A673 (cell line): ENCODE results near the gene NEU4. TPM values are rescaled to one million over a fixed set of nuclear protein-coding genes. Genes with fewer than 3 reads are reported as not detected.
A peak's percentile ranks its signal among the peaks of the same experiment; 100 is the strongest.

Experiments
- BruUV-seq: library from RNA; stranded (reverse); fragments of 400-500 nt; replicated peaks from 2 replicates; lab custom pipeline; 2021; lab: Mats Ljungman, UMichigan
- CTCF ChIA-PET: fragments of 300-600 bp; sonication (Branson Sonifier 250); formaldehyde crosslinking; loops from one replicate; lab custom pipeline; 2022; ENCODE audit warnings: antibody characterized with exemption; lab: Charles Lee
- POLR2A ChIA-PET: fragments of 300-600 bp; sonication (Branson Sonifier 250); formaldehyde crosslinking; loops from one replicate; lab custom pipeline; 2022; ENCODE audit warnings: antibody characterized with exemption; ENCODE audit not compliant: low non-redundant PET; lab: Charles Lee
- DNase-seq: peaks from one replicate; pipeline ENCODE4 v3.0.0-alpha.2; 2015; ENCODE audit warnings: low spot score
- H3K27ac ChIP-seq: fragments of 200-600 bp; sonication (generic); 2 replicates; pipeline ENCODE4 v1.5.1; 2016; ENCODE audit warnings: mixed run types, low read depth, mild to moderate bottlenecking, mixed read lengths, antibody characterized with exemption, low read length; ENCODE audit not compliant: poor library complexity, severe bottlenecking
- H3K27me3 ChIP-seq: fragments of 200-600 bp; sonication (generic); replicated peaks from 2 replicates; pipeline ENCODE4 v1.6.1; 2017; ENCODE audit warnings: mixed run types, low read depth, mild to moderate bottlenecking, mixed read lengths, antibody characterized with exemption, low read length; ENCODE audit not compliant: insufficient read depth, poor library complexity
- H3K36me3 ChIP-seq: fragments of 200-600 bp; sonication (generic); 2 replicates; pipeline ENCODE4 v1.6.1; 2016; ENCODE audit warnings: mixed run types, mild to moderate bottlenecking, mixed read lengths, antibody characterized with exemption, low read length; ENCODE audit not compliant: insufficient read depth, poor library complexity, severe bottlenecking
- H3K4me1 ChIP-seq: fragments of 200-600 bp; sonication (generic); 2 replicates; pipeline ENCODE4 v1.6.1; 2017; ENCODE audit warnings: mixed run types, mild to moderate bottlenecking, mixed read lengths, antibody characterized with exemption, low read length; ENCODE audit not compliant: insufficient read depth, poor library complexity, severe bottlenecking
- H3K4me3 ChIP-seq: fragments of 200-600 bp; sonication (generic); 2 replicates; pipeline ENCODE4 v1.5.1; 2016; ENCODE audit warnings: low read depth, mixed run types, mild to moderate bottlenecking, mixed read lengths, low read length; ENCODE audit not compliant: poor library complexity, severe bottlenecking
- H3K9me3 ChIP-seq: fragments of 200-600 bp; sonication (generic); 2 replicates; pipeline ENCODE4 v1.6.1; 2016; ENCODE audit warnings: mixed run types, low read depth, mild to moderate bottlenecking, mixed read lengths, antibody characterized with exemption, low read length; ENCODE audit not compliant: poor library complexity, severe bottlenecking
- CTCF ChIP-seq: fragments of 300-800, 200-600 bp; sonication (generic); conservative IDR thresholded peaks from 2 replicates; pipeline ENCODE4 v1.5.1; 2017; ENCODE audit warnings: low read depth, mild to moderate bottlenecking, antibody characterized with exemption, low read length, moderate library complexity, mixed read lengths
- EZH2 ChIP-seq: fragments of 200-600 bp; sonication (generic); IDR thresholded peaks from 2 replicates; pipeline ENCODE4 v1.6.1; 2017; ENCODE audit warnings: borderline replicate concordance, low read depth, mild to moderate bottlenecking, mixed read lengths, antibody characterized with exemption, low read length; ENCODE audit not compliant: poor library complexity, severe bottlenecking
- intact Hi-C: fragments of 100-400 bp; cut with micrococcal nuclease; formaldehyde crosslinking; loops from one replicate; pipeline ENCODE4 v1.10.0; 2022; ENCODE audit not compliant: unreplicated experiment
- total RNA-seq: library from RNA; stranded (reverse); gene quantifications from 2 replicates; pipeline ENCODE4 v1.2.3, GENCODE V29; 2021

NEU4 gene
- total RNA-seq, 1 experiment from 2014 or later, result 48.4 TPM

- H3K27ac ChIP-seq, result peak overlapping the region; percentile 90
- TF ChIP-seq EZH2 (no peak), CTCF (no peak)
- peak overlapping the region; percentile 28 for H3K4me3 ChIP-seq
- no peaks in the 10 kb centered on the region for H3K27me3 ChIP-seq
- no peak for DNase-seq
- H3K4me1 ChIP-seq, result peaks cover 55% of the 10 kb centered on the region
- no peaks in the 10 kb centered on the region for H3K9me3 ChIP-seq
- no peaks in the 10 kb centered on the region for H3K36me3 ChIP-seq
- CTCF ChIA-PET, result no interaction called here
- intact Hi-C loops, result no loop called here
- POLR2A ChIA-PET, result no interaction called here
- no TSS peak for BruUV-seq
These were observed 35.2 kb upstream of the NEU4 start for GRCh38 chr2:241773511-241774418.

GRCh38 chr2:241774419-241775222 lies 34.4 kb upstream of the NEU4 start:
- no peak for TF ChIP-seq CTCF
- no peak for TF ChIP-seq EZH2
- DNase-seq, result peak; percentile 94
- BruUV-seq, result no TSS peak
- Histone ChIP-seq H3K4me3 (peak overlapping the region; percentile 28), H3K4me1 (peaks cover 55% of the 10 kb centered on the region), H3K27me3 (no peaks in the 10 kb centered on the region), H3K9me3 (no peaks in the 10 kb centered on the region), H3K36me3 (no peaks in the 10 kb centered on the region), H3K27ac (peak overlapping the region; percentile 90)
- intact Hi-C loops, result no loop called here
- POLR2A ChIA-PET, result no interaction called here
- CTCF ChIA-PET, result no interaction called here

- no peaks in the 10 kb centered on the region for H3K9me3 ChIP-seq
- no peak for TF ChIP-seq CTCF
- TF ChIP-seq EZH2, result no peak
- peak; percentile 48 for DNase-seq
- BruUV-seq, result no TSS peak
- intact Hi-C loops, result no loop called here
- no peaks in the 10 kb centered on the region for H3K36me3 ChIP-seq
- POLR2A ChIA-PET, result no interaction called here
- H3K27ac ChIP-seq, result peak overlapping the region; percentile 90
- H3K4me3 ChIP-seq, result no peak overlapping the region
- peaks cover 55% of the 10 kb centered on the region for H3K4me1 ChIP-seq
- H3K27me3 ChIP-seq, result no peaks in the 10 kb centered on the region
- CTCF ChIA-PET, result no interaction called here
These were observed 33.5 kb upstream of the NEU4 start for GRCh38 chr2:241775223-241776177.
